ENCODE measurements around the gene ENTHD1. TPM values are rescaled to one million over a fixed set of nuclear protein-coding genes. Genes with fewer than 3 reads are reported as not detected.

Gene ENTHD1
- total and polyA plus RNA-seq, 2 donors (not counting 3 experiments of a cell fraction or from before 2014, with no cell fraction given) = not detected

GRCh38 chr22:39763276-39763675 is 130.3 kb downstream of the ENTHD1 start:
- H3K27me3 ChIP-seq (ENCODE audit: control insufficient read depth in 2 of 2, insufficient read depth in 2 of 2, low read length in 2 of 2) = peaks cover 13 to 23% of the 10 kb centered on the region in 2 experiments

More at GRCh38 chr22:39763276-39763675, 130.3 kb downstream of the ENTHD1 start:
- ChIA-PET POLR2A (no interaction called here), CTCF (no interaction called here)
- no TSS peak for BruUV-seq (replicated peaks)
- no peaks in the 10 kb centered on the region for H4K20me1 ChIP-seq (replicated peaks; ENCODE audit: control insufficient read depth, extremely low read depth, insufficient read depth, low read length)
- H3K4me3 ChIP-seq (replicated peaks in 1 of 3; ENCODE audit: insufficient read depth in 1 of 3, low read depth in 1 of 3, low read length in 3 of 3) = no peak overlapping the region
- dilution Hi-C loops (cut with MboI; ENCODE audit: extremely low pct_ligation_motif_present, low sequenced_read_pairs) (no loop called here), intact Hi-C loops (cut with micrococcal nuclease) (no loop called here)
- no peaks in the 10 kb centered on the region for H3K36me3 ChIP-seq (ENCODE audit: control insufficient read depth in 2 of 2, extremely low read depth in 1 of 2, insufficient read depth in 2 of 2, low read length in 2 of 2)
- TF ChIP-seq POLR2A (IDR thresholded peaks at IDR 0.05; ENCODE audit: low read depth, low read length) (no peak), MYC (IDR thresholded peaks at IDR 0.05; ENCODE audit: low read depth, low read length) (no peak), MAX (IDR thresholded peaks at IDR 0.05; ENCODE audit: insufficient read depth, insufficient read length) (no peak), POLR2AphosphoS5 (IDR thresholded peaks at IDR 0.05; ENCODE audit: insufficient read depth, low read depth, low read length) (no peak), FOS (IDR thresholded peaks at IDR 0.05; ENCODE audit: borderline replicate concordance, insufficient read depth, low read length) (no peak), EZH2 (IDR thresholded peaks at IDR 0.05; ENCODE audit: borderline replicate concordance, low read depth, low read length, severe bottlenecking) (no peak), JUN (IDR thresholded peaks at IDR 0.05; ENCODE audit: borderline replicate concordance, insufficient read depth, insufficient read length, low read depth) (no peak), CTCF (IDR thresholded peaks at IDR 0.05; ENCODE audit: extremely low read depth in 1 of 2, insufficient read depth in 1 of 2, low read depth in 1 of 2, low read length in 2 of 2) (no peak), GATA2 (IDR thresholded peaks at IDR 0.05; ENCODE audit: insufficient read depth, insufficient read length, low read depth, low read length) (no peak)
- FAIRE-seq (no peak), DNase-seq (ENCODE audit: low read depth, low spot score) (no peak)
- H3K9me1 ChIP-seq (replicated peaks; ENCODE audit: control insufficient read depth, extremely low read depth, insufficient read depth, low read length) = no peaks in the 10 kb centered on the region
- no peak overlapping the region for H3K4me2 ChIP-seq (ENCODE audit: insufficient read depth, low read length)
- no peak overlapping the region for H2AFZ ChIP-seq (ENCODE audit: low read depth, low read length)
- H3K9ac ChIP-seq (replicated peaks; ENCODE audit: extremely low read depth, insufficient read depth, low read length) = no peak overlapping the region
- H3K9me3 ChIP-seq (replicated peaks; ENCODE audit: control insufficient read depth, insufficient read depth, low read length) = no peaks in the 10 kb centered on the region
- H3K4me1 ChIP-seq (ENCODE audit: control insufficient read depth, extremely low read depth, insufficient read depth, low read length) = no peaks in the 10 kb centered on the region
- no peaks in the 10 kb centered on the region for H3K79me2 ChIP-seq (ENCODE audit: control insufficient read depth, insufficient read depth, low read length)
- no peak overlapping the region for H3K27ac ChIP-seq (ENCODE audit: insufficient read depth, low read depth, low read length)
